ENCODE results near the gene FABP1.

DNA sequence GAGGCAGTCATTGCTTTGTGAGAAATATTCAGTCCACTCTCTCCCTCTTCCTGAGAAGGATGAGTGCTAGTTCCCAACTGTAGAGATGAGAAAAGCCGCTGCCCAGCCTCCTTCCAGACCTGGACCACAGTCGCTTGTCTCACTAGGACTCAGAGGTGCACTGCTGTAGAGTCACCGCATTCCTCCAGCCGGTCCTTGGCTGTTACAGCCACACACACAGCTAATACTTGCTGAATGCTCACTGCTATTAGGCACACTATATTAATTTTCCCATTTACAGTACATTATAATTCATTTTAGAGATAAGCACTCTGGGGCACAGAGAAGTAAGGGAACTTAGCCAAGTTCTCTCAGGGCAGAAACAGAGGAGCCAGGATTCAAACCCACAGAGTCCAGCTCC, 10.0 kb upstream of the FABP1 start:
- TF ChIP-seq EZH2 (IDR thresholded peaks at IDR 0.05; ENCODE audit: low read length, unreplicated experiment): no peak
- TF ChIP-seq, protein P1, sequence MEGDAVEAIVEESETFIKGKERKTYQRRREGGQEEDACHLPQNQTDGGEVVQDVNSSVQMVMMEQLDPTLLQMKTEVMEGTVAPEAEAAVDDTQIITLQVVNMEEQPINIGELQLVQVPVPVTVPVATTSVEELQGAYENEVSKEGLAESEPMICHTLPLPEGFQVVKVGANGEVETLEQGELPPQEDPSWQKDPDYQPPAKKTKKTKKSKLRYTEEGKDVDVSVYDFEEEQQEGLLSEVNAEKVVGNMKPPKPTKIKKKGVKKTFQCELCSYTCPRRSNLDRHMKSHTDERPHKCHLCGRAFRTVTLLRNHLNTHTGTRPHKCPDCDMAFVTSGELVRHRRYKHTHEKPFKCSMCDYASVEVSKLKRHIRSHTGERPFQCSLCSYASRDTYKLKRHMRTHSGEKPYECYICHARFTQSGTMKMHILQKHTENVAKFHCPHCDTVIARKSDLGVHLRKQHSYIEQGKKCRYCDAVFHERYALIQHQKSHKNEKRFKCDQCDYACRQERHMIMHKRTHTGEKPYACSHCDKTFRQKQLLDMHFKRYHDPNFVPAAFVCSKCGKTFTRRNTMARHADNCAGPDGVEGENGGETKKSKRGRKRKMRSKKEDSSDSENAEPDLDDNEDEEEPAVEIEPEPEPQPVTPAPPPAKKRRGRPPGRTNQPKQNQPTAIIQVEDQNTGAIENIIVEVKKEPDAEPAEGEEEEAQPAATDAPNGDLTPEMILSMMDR (conservative IDR thresholded peaks at IDR 0.05; ENCODE audit: low read depth, low read length): no peak
